Measurements from ENCODE around the gene LY6G6D.
"Not testable (repeated sequence)": the region's sequence is repeated elsewhere in the genome, so short reads cannot be mapped to it uniquely, and the experiment has no call there.

The LY6G6D gene

GRCh38 chr6:31702819-31703716, 12.1 kb upstream of the LY6G6D start, which contains the start of gene ABHD16A:
Gene ABHD16A (minus strand): TSS chr6:31703324. CDS start chr6:31703281, 43 bp downstream.
- Mint-ChIP-seq H3K27me3 (no peaks in the 10 kb centered on the region), H3K4me3 (peak within 1 kb of the TSS; percentile 98), H3K4me1 (ENCODE audit: low read depth) (peaks cover 33% of the 10 kb centered on the region), H3K27ac (peak within 1 kb of the TSS; percentile 98), H3K9me3 (no peaks in the 10 kb centered on the region), H3K36me3 (ENCODE audit: low read depth) (peaks cover 36% of the 10 kb centered on the region)
- peak; percentile 97 for DNase-seq

GRCh38 chr6:31705931-31706330, 9.2 kb upstream of the LY6G6D start:
- H3K27ac Mint-ChIP-seq = no peak overlapping the region
- DNase-seq = no peak

GRCh38 chr6:31706599-31706998, 8.5 kb upstream of the LY6G6D start, which contains the start of gene LY6G6F:
Gene LY6G6F (plus strand): TSS chr6:31706866. CDS start chr6:31706907, 41 bp downstream.
- DNase-seq = no peak
- peaks cover 11% of the 10 kb centered on the region for H3K36me3 Mint-ChIP-seq (ENCODE audit: low read depth)
- H3K27me3 Mint-ChIP-seq = no peaks in the 10 kb centered on the region
- peak within 1 kb of the TSS; percentile 23 for H3K27ac Mint-ChIP-seq
- no peaks in the 10 kb centered on the region for H3K9me3 Mint-ChIP-seq
- no peak within 1 kb of the TSS for H3K4me3 Mint-ChIP-seq
- H3K4me1 Mint-ChIP-seq (ENCODE audit: low read depth) = peaks cover 22% of the 10 kb centered on the region

More at GRCh38 chr6:31705931-31706330, 9.2 kb upstream of the LY6G6D start:
- no peaks in the 10 kb centered on the region for H3K9me3 Mint-ChIP-seq
- no peak overlapping the region for H3K4me3 Mint-ChIP-seq
- peaks cover 16% of the 10 kb centered on the region for H3K36me3 Mint-ChIP-seq (ENCODE audit: low read depth)
- no peaks in the 10 kb centered on the region for H3K27me3 Mint-ChIP-seq
- peaks cover 25% of the 10 kb centered on the region for H3K4me1 Mint-ChIP-seq (ENCODE audit: low read depth)

GRCh38 chr6:31707701-31708100, 7.4 kb upstream of the LY6G6D start:
- peak overlapping the region; percentile 23 for H3K27ac Mint-ChIP-seq
- H3K27me3 Mint-ChIP-seq = no peaks in the 10 kb centered on the region
- H3K9me3 Mint-ChIP-seq = no peaks in the 10 kb centered on the region
- DNase-seq = no peak
- peaks cover 15% of the 10 kb centered on the region for H3K4me1 Mint-ChIP-seq (ENCODE audit: low read depth)
- no peak overlapping the region for H3K4me3 Mint-ChIP-seq
- peaks cover 3% of the 10 kb centered on the region for H3K36me3 Mint-ChIP-seq (ENCODE audit: low read depth)

- H3K27me3 Mint-ChIP-seq = no peaks in the 10 kb centered on the region
- DNase-seq = no peak
- H3K9me3 Mint-ChIP-seq = no peaks in the 10 kb centered on the region
- no peak overlapping the region for H3K4me3 Mint-ChIP-seq
- H3K27ac Mint-ChIP-seq = no peak overlapping the region
- H3K4me1 Mint-ChIP-seq (ENCODE audit: low read depth) = peaks cover 14% of the 10 kb centered on the region
- H3K36me3 Mint-ChIP-seq (ENCODE audit: low read depth) = peaks cover 1% of the 10 kb centered on the region
Measured at GRCh38 chr6:31708224-31708623, 6.9 kb upstream of the LY6G6D start.

GRCh38 chr6:31709157-31709556, 6.0 kb upstream of the LY6G6D start:
- DNase-seq; H3K36me3 Mint-ChIP-seq (ENCODE audit: low read depth); H3K4me3 Mint-ChIP-seq; H3K9me3 Mint-ChIP-seq; H3K27me3 Mint-ChIP-seq; H3K27ac Mint-ChIP-seq: not testable (repeated sequence)
- peaks cover 11% of the 10 kb centered on the region for H3K4me1 Mint-ChIP-seq (ENCODE audit: low read depth)

- no peak overlapping the region for H3K27ac Mint-ChIP-seq
- no peak overlapping the region for H3K4me3 Mint-ChIP-seq
- peaks cover 11% of the 10 kb centered on the region for H3K4me1 Mint-ChIP-seq (ENCODE audit: low read depth)
- DNase-seq = no peak
- no peaks in the 10 kb centered on the region for H3K36me3 Mint-ChIP-seq (ENCODE audit: low read depth)
- no peaks in the 10 kb centered on the region for H3K27me3 Mint-ChIP-seq
- no peaks in the 10 kb centered on the region for H3K9me3 Mint-ChIP-seq
Measured at GRCh38 chr6:31710523-31711219, 4.5 kb upstream of the LY6G6D start.

- H3K4me1 Mint-ChIP-seq (ENCODE audit: low read depth) = peaks cover 11% of the 10 kb centered on the region
- H3K36me3 Mint-ChIP-seq (ENCODE audit: low read depth) = no peaks in the 10 kb centered on the region
- no peak for DNase-seq
- no peak overlapping the region for H3K4me3 Mint-ChIP-seq
- H3K27ac Mint-ChIP-seq = no peak overlapping the region
- no peaks in the 10 kb centered on the region for H3K27me3 Mint-ChIP-seq
- H3K9me3 Mint-ChIP-seq = no peaks in the 10 kb centered on the region
Measured at GRCh38 chr6:31711233-31711632, 3.9 kb upstream of the LY6G6D start.

GRCh38 chr6:31712296-31712695, 2.9 kb upstream of the LY6G6D start:
- H3K9me3 Mint-ChIP-seq = no peaks in the 10 kb centered on the region
- DNase-seq = no peak
- no peak overlapping the region for H3K27ac Mint-ChIP-seq
- H3K4me3 Mint-ChIP-seq = no peak overlapping the region
- no peaks in the 10 kb centered on the region for H3K27me3 Mint-ChIP-seq
- H3K4me1 Mint-ChIP-seq (ENCODE audit: low read depth) = peaks cover 11% of the 10 kb centered on the region
- no peaks in the 10 kb centered on the region for H3K36me3 Mint-ChIP-seq (ENCODE audit: low read depth)

GRCh38 chr6:31713465-31713864, 1.7 kb upstream of the LY6G6D start:
- Mint-ChIP-seq H3K9me3 (no peaks in the 10 kb centered on the region), H3K4me3 (no peak overlapping the region), H3K4me1 (ENCODE audit: low read depth) (peaks cover 11% of the 10 kb centered on the region)

GRCh38 chr6:31713991-31714684, 1.0 kb upstream of the LY6G6D start:
- H3K27me3 Mint-ChIP-seq = no peaks in the 10 kb centered on the region
- no peaks in the 10 kb centered on the region for H3K36me3 Mint-ChIP-seq (ENCODE audit: low read depth)
- no peaks in the 10 kb centered on the region for H3K9me3 Mint-ChIP-seq
- H3K4me3 Mint-ChIP-seq = no peak overlapping the region
- H3K4me1 Mint-ChIP-seq (ENCODE audit: low read depth) = peaks cover 11% of the 10 kb centered on the region
- no peak overlapping the region for H3K27ac Mint-ChIP-seq
- no peak for DNase-seq

More at GRCh38 chr6:31713465-31713864, 1.7 kb upstream of the LY6G6D start:
- Mint-ChIP-seq H3K27ac (no peak overlapping the region), H3K27me3 (no peaks in the 10 kb centered on the region), H3K36me3 (ENCODE audit: low read depth) (no peaks in the 10 kb centered on the region)
- DNase-seq = no peak

- Mint-ChIP-seq H3K27ac (no peak overlapping the region), H3K27me3 (no peaks in the 10 kb centered on the region), H3K9me3 (no peaks in the 10 kb centered on the region), H3K4me1 (ENCODE audit: low read depth) (peaks cover 4% of the 10 kb centered on the region), H3K36me3 (ENCODE audit: low read depth) (no peaks in the 10 kb centered on the region), H3K4me3 (no peak overlapping the region)
- DNase-seq = no peak
Measured at GRCh38 chr6:31717499-31718222, 2.5 kb downstream of the LY6G6D start.

- Mint-ChIP-seq H3K9me3 (no peaks in the 10 kb centered on the region), H3K4me1 (ENCODE audit: low read depth) (peaks cover 5% of the 10 kb centered on the region), H3K27me3 (no peaks in the 10 kb centered on the region), H3K36me3 (ENCODE audit: low read depth) (no peaks in the 10 kb centered on the region), H3K4me3 (no peak overlapping the region), H3K27ac (no peak overlapping the region)
- DNase-seq = no peak
Measured at GRCh38 chr6:31718265-31718664, 3.1 kb downstream of the LY6G6D start.

- H3K27me3 Mint-ChIP-seq = no peaks in the 10 kb centered on the region
- H3K27ac Mint-ChIP-seq = no peak overlapping the region
- H3K36me3 Mint-ChIP-seq (ENCODE audit: low read depth) = no peaks in the 10 kb centered on the region
- no peak for DNase-seq
- no peaks in the 10 kb centered on the region for H3K9me3 Mint-ChIP-seq
- peaks cover 5% of the 10 kb centered on the region for H3K4me1 Mint-ChIP-seq (ENCODE audit: low read depth)
- no peak overlapping the region for H3K4me3 Mint-ChIP-seq
Measured at GRCh38 chr6:31719001-31719400, 3.9 kb downstream of the LY6G6D start.
